Amygdala (tissue), 56 donors: ENCODE measurements around the gene LTA4H.

Source experiments
- DNase-seq, 56 donors: peaks; one replicate each; lab custom pipeline; 2025; lab: John Stamatoyannopoulos, UW

Gene LTA4H

DNA sequence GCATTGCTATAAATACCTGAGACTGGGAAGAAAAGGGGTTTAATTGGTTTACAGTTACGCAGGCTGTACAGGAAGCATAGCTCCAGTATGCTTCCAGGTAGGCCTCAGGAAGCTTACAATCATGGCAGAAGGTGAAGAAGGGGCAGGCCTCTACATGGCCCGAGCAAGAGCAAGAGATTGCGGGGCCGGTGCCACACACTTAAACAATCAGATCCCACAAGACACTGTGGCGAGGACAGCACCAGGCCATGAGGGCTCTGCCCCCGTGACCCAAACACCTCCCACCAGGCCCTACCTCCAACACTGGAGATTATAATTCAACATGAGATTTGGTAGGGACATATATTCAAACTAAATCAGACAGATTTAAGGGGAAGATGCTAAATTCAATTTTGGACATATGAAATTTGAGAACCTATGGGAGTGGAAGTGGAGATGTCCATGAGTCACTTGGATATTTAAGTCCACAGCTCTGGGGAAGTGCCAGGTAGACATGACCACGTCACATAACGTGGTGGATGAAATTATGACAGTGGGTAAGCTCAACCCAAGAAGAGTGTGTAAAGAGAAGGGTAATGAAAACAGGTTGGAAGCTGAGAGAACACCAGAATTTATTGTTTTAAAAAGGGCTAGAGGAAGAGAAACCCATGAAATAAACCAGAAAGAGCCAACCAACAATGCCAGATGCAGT lies 1.5 kb upstream of the LTA4H start:
- DNase-seq: no peak

DNA sequence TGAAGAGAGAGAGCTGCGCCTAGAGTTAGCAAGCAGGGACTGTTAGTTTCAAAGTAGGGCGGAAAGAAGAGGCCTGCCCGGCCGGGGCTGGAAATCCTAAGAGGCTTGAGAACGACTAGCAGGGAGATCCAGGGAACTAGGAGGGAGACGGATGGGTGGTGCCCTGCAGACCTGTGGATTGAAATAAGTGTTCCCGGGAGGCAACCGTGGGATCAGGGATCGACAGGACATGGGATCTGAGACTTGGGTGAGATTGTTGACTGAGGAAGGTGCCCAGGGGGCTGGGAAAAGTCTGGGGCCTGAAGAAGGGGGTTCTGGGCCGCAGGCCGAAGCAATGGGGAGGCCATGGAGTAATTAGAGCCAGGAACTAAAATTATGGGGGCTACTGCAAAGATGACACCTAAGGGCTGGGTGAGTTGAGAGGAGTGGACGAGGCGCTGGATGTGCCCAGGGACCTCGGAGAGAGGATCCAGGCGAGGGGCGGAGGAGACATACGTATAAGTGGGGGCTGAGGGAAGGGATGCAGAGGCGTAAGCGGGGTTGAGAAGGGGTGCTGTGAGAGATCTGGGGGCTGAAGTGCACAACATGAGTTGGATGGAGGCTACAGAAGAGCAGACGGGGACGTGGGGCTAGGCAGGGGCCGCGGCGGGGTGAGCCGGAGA lies 635 bp downstream of the LTA4H start:
- peak in 25 of 56 donors; percentile 6 to 68 (median 39) for DNase-seq

DNA sequence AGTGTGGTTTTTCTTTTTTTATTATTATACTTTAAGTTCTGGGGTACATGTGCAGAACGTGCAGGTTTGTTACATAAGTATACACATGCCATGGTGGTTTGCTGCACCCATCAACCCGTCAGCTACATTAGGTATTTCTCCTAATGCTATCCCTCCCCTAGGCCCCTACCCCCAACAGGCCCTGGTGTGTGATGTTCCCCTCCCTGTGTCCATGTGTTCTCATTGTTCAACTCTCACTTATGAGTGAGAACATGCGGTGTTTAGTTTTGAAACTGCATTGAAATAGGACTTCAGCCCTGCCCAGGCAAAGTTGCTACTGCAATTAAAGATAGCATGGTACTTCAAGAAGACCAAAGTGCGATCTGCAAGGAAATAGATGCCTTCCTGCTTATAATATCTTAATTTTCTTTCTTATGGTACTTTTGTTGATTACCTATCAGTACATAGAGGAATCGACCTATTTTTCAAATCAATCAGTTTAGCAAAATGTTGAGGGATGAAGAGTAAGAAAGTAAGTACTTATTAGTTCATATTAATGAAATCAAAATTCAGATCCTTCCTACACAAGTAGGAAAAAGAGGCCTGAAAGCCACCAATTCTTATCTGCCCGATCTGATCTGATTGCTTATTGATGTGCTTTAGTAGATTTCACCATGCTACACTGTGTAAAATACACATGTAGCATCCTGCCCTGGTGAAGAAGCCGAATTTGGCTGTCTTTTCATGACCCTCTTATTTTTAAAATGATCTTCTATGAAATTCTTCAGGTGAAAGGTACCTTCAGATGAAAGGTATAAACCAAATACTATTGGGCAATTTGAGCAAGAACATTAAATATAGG lies 1.6 kb downstream of the LTA4H start:
- DNase-seq: no peak

DNA sequence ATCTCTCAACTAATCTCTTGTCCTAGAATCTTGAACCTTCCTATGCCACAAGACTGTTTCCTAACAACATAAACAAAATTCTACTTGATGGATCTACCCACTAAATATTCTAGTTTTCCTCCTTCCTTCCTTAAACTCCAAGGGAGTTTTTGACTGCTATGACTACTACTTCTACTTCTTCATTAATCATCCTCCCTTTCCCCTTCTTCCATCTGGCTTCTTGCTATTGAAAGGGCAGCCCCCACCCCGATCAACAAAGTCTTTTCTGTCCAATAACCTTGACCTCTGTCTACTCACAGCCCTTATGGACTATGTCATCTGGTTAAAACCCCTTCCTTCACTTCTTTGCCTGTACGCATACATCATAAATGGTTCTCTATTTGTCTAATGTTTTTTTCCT lies 5.6 kb downstream of the LTA4H start:
- DNase-seq: no peak

DNA sequence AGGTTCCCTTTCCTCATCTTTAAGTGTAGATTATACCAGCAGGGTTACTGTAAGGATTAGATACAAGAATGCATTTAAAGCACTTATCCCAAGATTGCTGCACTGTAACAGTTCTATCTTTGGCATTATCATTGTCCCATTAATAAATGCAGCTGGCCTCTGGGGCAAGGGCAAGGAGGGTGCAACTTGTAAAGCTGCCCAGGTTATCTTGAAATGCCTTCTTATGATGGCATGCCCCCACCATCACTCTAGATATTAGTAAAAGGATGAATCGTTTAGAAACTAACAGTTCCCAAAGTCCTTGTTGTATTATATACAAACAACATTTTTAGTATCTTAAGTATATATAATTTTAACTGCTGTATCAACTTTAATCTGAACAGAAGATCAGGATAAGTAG lies 6.8 kb downstream of the LTA4H start:
- no peak for DNase-seq

DNA sequence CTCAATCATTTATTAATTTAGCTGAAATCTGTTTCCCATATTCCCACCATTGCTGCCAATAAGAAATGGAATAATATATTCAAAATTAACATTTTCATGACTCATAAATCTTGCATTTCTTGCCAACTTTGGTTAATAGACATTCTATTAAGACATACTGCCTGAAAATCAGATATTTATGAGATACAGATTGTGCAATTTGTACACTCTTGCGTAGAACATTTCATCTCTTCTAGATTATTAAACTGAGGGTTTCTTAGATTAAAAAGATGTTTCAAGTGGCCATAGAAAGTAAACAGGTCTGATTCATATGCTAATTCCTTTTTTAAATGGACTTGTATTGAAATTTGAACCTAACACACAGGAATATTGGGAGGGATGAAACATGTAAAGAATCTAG lies 9.1 kb downstream of the LTA4H start:
- no peak for DNase-seq

DNA sequence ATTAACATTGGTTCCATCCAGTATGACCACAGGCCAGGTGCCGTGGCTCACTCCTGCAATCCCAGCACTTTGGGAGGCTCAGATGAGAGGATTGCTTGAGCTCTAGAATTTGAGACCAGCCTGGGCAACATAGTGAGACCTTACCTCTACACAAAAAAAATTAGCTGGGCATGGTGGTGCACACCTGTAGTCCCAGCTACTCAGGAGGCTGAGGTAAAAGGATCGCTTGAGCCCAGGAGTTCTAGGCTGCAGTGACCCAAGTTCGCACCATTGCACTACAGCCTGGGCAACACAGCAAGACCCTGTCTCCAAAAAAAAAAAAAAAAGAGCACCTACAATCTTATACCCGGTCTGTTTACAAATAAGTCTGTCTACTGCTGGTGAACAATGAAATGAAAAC lies 9.9 kb downstream of the LTA4H start:
- DNase-seq: no peak

DNA sequence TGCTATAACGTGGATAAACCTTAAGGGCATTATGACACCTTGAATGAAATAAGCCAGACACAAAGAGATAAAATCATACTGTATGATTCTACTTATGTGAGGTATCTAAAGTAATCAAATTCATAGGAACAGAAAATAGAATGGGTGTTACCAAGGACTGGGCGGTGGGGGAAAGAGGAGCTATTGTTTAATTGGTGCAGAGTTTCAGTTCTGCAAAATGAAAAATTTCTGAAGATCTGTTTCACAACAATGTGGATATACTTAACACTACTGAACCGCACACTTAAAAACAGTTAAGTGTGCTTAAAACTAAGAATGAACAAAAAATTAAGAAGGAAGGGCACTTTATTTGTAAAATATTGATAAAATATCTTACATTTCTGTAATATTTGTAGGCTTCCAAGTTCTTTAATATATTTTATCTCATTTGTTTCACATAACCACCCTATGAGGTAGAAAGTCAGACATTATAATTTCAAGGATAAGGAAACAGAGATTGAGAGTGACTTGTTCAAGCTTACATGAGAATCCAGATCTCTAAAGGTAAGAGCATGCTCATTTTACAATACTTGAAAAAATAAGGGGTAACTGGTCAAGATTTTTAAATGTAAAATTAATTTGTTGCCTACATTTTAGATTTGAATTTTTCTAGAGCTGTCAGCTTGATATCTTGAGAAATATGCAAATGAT lies 14.9 kb downstream of the LTA4H start:
- DNase-seq: no peak

DNA sequence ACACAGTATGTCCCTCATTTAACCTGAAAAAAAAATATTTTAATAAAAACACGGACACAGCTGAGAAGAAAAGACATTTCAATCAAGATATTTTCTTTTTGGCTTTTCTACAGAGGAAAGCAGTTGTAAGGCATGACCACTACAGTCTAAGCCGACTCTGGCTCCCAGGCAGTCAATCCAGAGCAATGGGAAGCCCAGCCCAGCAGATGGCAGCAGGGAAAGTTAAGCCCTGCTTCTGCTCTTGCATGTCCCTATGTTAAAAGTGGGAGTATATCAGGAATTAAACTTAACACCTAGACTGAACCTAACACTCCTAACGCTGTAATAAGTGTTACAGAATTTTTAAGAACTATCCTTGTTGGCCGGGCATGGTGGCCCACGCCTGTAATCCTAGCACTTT lies 19.7 kb downstream of the LTA4H start:
- DNase-seq: peak in 2 of 56 donors; percentile 3 to 8

DNA sequence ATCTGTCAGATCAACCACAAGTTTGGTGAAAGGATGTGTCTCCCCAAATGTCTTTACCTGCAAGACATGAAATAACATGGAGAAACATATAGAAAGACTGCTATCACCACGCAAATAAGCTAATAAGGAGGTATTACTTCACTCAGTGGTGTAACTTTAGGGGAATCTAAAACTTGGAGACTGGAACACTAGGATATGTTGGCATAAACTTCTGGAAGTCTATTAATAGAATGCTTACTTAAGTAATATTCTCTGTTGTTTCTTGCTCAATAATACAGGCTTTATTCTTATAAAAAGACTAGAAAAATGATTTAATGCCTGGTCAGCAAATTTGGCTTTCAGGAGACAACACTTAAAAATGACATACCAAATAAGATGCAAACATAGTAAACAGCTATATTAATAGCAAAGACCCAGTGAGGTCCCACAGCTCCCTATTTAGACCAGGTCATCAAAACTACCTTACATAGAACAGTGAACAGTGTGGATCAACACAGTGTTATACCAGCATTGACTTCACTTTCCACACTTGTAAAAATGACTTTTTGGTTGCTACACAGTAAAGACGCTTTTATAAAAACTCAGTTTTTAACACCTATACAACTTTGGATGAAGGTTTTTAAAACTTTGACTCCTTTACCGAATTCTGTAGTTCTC lies 20.3 kb downstream of the LTA4H start:
- no peak for DNase-seq

DNA sequence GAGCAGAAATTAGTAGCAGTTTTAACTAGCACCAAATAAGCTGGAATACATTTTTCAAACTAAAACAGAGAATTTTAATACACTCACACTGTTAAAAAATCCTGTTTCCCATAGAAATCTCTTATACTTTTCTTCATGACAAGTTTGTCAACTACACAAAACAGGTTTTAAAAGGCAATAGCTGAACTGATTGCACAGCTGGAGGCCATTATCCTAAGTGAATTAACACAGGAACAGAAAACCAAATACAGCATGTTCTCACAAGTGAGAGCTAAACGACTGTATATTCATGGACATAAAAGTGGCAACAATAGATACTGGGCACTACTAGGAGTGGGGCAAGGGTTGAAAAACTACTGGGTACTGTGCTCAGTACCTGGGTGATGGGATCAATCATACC lies 27.7 kb downstream of the LTA4H start:
- DNase-seq: no peak

DNA sequence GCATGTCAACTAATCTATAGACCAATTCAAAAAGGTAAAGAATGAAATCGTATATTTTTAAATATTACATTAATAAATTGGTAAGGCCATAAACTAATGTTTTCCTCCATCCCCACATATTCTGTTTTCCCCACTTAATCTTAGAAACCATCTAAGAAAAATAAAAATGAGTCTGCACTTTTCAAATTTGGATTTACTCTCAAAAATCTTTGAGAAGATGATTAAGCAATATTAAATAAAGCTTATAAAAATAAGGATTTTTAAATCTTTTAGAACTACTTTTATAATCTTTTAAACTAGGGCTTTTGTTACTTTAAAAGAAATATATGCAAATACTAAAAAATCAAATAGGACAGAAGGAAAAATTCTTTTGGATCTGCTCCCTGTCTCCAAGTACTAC lies 28.7 kb downstream of the LTA4H start:
- DNase-seq: no peak

DNA sequence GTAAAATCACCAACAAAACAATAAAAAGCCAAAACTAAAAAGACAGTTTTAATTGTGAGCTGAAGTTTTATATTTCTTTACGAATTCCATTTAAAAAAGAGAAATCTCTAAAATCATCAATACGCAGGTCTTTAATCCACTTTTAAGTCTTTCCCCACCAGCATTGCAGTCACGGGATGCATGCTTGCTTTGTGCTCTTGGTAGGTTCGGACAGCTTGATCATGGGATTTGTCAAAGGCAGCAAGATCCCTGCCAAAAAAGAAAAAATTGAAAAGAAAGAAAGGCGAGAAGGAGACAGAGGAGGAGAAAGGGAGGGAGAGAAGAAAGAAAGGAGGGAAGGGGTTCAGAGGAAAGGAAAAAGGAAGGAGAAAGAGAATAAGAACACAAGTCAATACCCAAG lies 34.5 kb downstream of the LTA4H start:
- no peak for DNase-seq

DNA sequence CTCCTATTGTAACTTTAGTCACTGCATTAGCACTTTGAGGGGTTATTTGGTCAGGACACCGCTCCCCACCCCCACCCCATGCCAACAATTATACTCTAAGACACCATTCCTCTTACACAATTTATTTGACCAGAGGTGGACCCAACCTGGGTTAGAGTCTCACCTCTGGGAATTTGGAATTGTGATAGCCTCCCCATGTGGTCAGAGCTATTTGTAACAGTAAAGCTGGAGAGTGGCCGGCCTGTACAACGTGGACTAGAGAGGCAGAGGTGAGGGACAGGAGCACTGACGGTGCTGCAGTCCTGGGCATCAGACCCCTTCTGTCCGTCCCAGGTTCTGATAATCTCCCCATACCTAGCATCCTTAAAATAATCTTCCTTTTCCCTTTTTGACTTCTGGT lies 35.9 kb downstream of the LTA4H start:
- DNase-seq: no peak

DNA sequence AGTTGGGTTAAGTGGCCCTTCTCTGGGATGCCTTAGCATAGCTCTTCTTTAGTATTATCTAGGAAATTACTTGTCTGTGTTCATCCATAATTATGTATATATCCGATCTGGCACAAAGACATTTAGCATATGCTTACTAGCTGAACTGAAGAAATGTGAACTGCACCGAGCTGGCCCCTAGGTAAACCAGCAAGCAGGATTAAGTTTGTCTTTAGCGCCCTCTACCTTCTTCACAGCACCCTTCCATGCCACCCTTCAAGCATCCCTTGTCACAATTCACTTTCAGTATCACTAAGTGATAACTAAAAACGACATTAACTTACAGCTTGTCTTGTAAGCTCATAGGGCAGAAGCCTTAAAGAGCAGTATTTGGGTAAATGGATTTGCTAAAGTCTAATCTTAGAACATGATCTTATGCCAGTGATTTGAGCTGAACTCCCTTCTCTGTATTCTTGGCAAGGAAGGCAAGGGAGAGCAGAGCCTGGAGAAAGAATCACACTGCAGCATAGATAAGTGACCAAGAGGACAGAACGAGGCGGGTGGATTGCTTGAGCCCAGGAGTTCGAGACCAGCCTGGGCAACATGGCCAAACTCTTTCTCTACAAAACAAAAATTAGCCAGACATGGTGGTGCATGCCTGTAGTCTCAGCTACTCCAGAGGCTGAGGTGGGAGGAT lies 36.6 kb downstream of the LTA4H start:
- DNase-seq: peak in 30 of 56 donors; percentile 1 to 56 (median 14)

DNA sequence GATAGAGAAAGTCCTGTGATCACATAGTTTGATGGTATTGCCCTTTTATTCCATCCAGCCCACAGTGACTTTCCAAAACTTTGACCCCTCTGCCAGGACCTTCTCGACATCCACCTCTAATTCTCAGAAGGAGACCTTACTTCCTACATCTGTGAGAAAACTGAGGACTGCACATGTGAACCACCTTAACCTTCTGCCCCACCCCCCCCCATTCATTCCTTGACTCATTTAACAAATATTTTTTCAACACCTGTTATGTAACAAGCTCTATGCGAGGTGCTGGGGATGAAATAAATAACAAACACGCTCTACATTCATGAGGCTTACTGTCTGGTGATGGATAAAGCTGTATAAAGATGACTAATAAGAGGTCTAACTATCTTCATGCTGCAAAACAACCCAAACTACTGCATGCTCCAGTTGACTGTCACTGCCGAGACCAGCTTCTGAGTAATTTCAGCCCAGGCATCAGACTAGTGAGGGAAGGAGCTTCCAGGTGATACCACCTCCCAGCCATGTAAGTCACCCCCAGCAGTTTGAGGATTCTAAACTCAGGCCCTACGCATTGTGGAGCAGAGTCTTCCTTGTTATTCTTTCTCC lies 37.4 kb downstream of the LTA4H start:
- DNase-seq: no peak

DNA sequence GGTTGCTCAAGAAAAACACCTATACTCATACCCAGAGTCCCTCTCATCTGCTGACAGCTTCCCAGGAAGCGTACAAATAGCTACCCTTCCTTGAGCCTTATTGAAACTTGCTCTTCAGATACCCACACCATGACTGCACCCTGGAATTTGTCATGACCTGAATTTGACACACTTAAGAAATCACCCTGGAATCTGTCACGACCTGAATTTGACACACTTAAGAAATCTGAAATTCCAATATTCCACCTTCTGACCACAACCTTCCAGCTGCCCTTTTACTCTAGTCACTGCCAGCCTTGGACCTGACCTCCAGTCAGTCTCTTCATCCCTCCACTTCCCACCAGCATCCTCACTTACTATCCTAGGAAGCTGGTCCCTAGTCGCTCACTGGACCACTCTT lies 38.1 kb downstream of the LTA4H start:
- no peak for DNase-seq

DNA sequence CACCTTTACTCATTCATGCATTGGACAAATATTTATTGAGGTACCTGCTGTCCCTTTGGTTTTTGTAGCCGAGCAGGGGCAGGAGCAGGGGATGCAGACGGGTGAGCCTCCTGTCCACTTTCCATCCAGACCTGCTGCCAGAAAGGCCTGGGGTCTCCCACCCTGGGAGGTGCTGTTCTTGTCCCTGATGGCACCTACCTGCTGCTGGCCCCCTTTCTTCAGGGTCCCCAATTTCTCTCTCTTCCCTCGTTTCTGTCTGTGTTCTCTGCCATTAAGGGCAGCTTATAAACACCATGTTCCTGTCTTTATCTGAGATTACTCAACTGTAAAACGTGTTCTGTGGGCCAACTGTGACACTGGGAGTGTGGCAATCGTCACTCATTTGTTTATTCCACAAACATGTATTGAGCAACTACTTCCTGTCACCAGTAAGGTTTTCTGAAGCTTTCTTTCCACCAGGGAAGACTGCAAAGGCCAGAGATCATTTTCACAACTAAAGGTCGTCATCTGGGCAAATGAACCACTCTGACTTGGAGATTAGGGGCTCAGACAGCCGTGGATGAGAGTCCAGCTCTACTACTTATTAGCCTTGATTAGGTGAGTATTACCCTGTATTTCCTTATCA lies 39.2 kb downstream of the LTA4H start, which contains the start of gene HAL:
TSS of gene HAL (minus strand) at position 311 of the 625 bp plus-strand sequence. CDS start 434 bp downstream, outside the sequence.
- no peak for DNase-seq
